Gastrocnemius medialis (tissue), 4 donors: ENCODE measurements around the gene CPED1. TPM values are rescaled to one million over a fixed set of nuclear protein-coding genes. Genes with fewer than 3 reads are reported as not detected.

ENCODE experiments used
- ATAC-seq, 2 donors: fragments of 150-250 bp; one replicate each; pipeline ENCODE4 v1.9.1; 2016
- DNase-seq, 2 donors: peaks; one replicate each; pipeline ENCODE4 v3.0.0-alpha.2; 2019
- H3K27ac ChIP-seq, 4 donors: fragments of 200-600 bp; sonication (generic); 1 replicate in 1 of 4; 2 replicates in 3 of 4; pipeline ENCODE4 v1.5.1; 2016 to 2018; ENCODE audit warnings: mild to moderate bottlenecking in 2 of 4, moderate library complexity in 1 of 4
- H3K27me3 ChIP-seq, 3 donors: fragments of 200-600 bp; sonication (generic) in 2 of 3; 1 replicate in 1 of 3; 2 replicates in 2 of 3; pipeline versions ENCODE4 v1.5.1 to v1.6.0; 2016 to 2019; ENCODE audit warnings: mild to moderate bottlenecking in 1 of 3, moderate library complexity in 1 of 3
- H3K36me3 ChIP-seq, 2 donors: fragments of 200-600 bp; sonication (generic) in 1 of 2; one replicate each; pipeline ENCODE4 v1.5.1; 2017 to 2018
- H3K4me1 ChIP-seq, 2 donors: fragments of 200-600 bp; sonication (generic) in 1 of 2; one replicate each; pipeline ENCODE4 v1.5.1; 2016 to 2017; ENCODE audit warnings: mild to moderate bottlenecking in 2 of 2
- H3K4me3 ChIP-seq, 4 donors: fragments of 200-600 bp; sonication (generic) in 3 of 4; 1 replicate in 1 of 4; 2 replicates in 3 of 4; pipeline ENCODE4 v1.5.1; 2016 to 2019; ENCODE audit warnings: mild to moderate bottlenecking in 2 of 4
- H3K9me3 ChIP-seq, 3 donors: fragments of 200-600 bp; sonication (generic) in 2 of 3; 1 replicate in 1 of 3; 2 replicates in 2 of 3; pipeline ENCODE4 v1.5.1; 2016 to 2019
- POLR2A ChIP-seq, 2 donors: fragments of 450-650 bp; IDR thresholded peaks; one replicate each; pipeline ENCODE4 v1.6.1; 2017; ENCODE audit warnings: antibody characterized with exemption in 2 of 2, mild to moderate bottlenecking in 2 of 2, moderate library complexity in 2 of 2
- in situ Hi-C, 4 donors: fragments of 200-750 bp; cut with MboI; loops; one replicate each; pipeline versions ENCODE4 v1.15.0 to v1.8.0; 2017; ENCODE audit warnings: low sequenced_read_pairs in 4 of 4
- intact Hi-C: fragments of 100-400 bp; cut with DNase I; formaldehyde crosslinking; loops from one replicate; pipeline ENCODE4 v1.15.1; 2023; ENCODE audit warnings: low total_unique reads
- total RNA-seq, 4 donors: library from RNA; depleted of rRNA; stranded (reverse); fragments of >200 nt; gene quantifications; one replicate each; pipeline versions ENCODE4 v1.1.0 to v1.2.3, GENCODE V29; 2016
- TF ChIP-seq, protein P1 (sequence below), 5 experiments: fragments of 450-650 bp in 3 of 5; fragments of 200-600 bp in 2 of 5; sonication (generic) in 2 of 5; IDR thresholded peaks in 4 of 5; conservative IDR thresholded peaks in 1 of 5; 1 replicate in 4 of 5; 2 replicates in 1 of 5; pipeline ENCODE4 v1.5.1; 2016 to 2019; ENCODE audit warnings: antibody characterized with exemption in 5 of 5, mild to moderate bottlenecking in 3 of 5, moderate library complexity in 3 of 5

Gene CPED1
- total RNA-seq, 4 donors from 2014 or later: 4.8 to 35.5 (median 34.1) TPM

DNA sequence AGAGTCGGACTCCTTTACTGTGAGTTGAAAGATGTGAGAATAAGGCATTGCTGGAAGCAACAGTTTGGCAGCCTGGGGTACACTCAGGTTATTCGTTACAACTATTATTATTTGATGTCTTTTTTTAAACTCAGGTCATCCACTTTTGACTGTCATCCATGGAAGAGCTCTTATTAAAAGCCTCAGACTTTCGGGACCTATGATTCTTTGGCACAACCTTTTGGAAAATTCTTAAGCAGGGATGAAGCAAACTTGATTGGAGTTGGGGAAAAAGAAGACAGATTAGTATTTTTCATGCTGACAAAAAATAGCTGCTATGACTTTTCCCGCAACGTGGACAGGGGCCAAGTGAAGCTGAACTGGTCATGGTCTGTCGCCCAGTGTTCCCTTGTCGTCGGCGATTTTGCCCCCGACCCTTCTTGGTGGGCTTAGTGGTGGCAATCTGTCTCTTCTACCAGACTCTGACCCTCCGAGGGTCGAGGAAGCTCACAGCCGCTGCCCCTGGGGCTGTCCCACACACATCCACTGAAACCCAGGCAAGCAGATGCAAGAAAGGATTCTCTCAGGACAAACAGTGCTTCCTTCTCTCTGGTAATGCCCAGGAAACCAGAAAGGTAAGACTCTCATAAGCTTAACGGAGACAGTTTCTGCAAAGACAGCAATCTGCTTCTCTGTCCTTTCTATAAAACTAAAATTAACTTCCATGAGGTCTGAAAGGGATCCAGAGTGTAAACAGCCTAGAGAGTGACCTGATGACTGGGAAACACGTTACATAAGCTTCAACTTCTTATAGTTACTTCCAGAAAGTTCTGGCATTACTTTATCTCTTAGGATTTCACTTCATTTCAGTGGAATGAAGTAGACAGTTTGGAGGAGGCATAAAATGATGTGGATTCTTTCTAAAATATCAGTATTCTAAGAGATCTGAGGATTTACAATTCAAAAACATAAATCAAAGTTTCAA, 1.0 kb downstream of the CPED1 start:
- Histone ChIP-seq H3K27me3 (no peaks in the 10 kb centered on the region), H3K9me3 (no peaks in the 10 kb centered on the region), H3K27ac (peak overlapping the region; percentile 91 to 98 (median 94)), H3K4me3 (peak overlapping the region; percentile 65 to 72 (median 66)), H3K36me3 (no peaks in the 10 kb centered on the region), H3K4me1 (peaks cover 22 to 35% of the 10 kb centered on the region in 2 donors)
- DNase-seq: peak in 1 of 2 donors; percentile 35
- TF ChIP-seq, protein P1, sequence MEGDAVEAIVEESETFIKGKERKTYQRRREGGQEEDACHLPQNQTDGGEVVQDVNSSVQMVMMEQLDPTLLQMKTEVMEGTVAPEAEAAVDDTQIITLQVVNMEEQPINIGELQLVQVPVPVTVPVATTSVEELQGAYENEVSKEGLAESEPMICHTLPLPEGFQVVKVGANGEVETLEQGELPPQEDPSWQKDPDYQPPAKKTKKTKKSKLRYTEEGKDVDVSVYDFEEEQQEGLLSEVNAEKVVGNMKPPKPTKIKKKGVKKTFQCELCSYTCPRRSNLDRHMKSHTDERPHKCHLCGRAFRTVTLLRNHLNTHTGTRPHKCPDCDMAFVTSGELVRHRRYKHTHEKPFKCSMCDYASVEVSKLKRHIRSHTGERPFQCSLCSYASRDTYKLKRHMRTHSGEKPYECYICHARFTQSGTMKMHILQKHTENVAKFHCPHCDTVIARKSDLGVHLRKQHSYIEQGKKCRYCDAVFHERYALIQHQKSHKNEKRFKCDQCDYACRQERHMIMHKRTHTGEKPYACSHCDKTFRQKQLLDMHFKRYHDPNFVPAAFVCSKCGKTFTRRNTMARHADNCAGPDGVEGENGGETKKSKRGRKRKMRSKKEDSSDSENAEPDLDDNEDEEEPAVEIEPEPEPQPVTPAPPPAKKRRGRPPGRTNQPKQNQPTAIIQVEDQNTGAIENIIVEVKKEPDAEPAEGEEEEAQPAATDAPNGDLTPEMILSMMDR (IDR thresholded peaks at IDR 0.05 in 4 of 5, conservative IDR thresholded peaks at IDR 0.05 in 1 of 5): no peak
- peak; percentile 23 to 89 for TF ChIP-seq POLR2A (IDR thresholded peaks at IDR 0.05)
- peak; percentile 52 to 65 for ATAC-seq
- intact Hi-C loops (loop anchor here (2.0 to 10.0 kb wide), 2 partner anchors 39 to 205 kb away; partner anchors contain the start of gene ING3), in situ Hi-C loops (loop anchor here (5.0 to 10.0 kb wide), 3 partner anchors 85 to 115 kb away; no protein-coding TSS in a partner anchor)

DNA sequence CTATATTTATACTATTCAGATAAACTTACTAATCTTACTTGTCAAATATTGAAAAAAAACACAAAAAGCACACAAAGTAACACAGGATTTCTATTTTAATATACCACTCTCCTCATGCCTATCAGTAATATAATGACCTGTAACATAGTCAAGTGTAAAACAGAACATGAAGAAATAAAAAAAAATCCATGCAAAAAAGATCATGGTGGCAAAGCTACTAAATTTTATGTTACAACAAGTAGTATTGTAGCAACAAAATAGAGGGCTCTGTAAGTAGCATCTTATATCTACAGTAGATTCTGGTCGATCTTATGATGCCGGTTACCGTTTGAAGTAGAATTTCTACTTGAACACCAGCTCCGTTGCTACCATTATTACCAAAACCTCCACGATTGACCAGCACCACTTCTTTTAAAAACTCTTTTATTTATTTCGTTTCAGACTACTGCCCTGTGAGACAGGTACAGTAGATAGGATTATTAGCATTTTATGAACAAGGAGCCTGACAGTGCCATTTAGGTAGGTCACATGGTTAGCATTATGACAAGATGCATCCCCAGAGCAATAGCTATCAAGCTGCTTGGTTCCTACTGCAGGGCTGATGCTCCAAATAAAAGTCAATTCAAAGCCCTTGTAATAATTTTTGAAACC, 2.1 kb downstream of the CPED1 start:
- intact Hi-C loops (loop anchor here (10.0 kb wide), 1 partner anchor 204 kb away; no protein-coding TSS in a partner anchor), in situ Hi-C loops (loop anchor here in 2 of 4 donors (5.0 to 10.0 kb wide), 2 partner anchors 84 to 92 kb away; no protein-coding TSS in a partner anchor)
- no peak for DNase-seq
- no peak for ATAC-seq
- Histone ChIP-seq H3K4me3 (peak overlapping the region; percentile 65 to 72 (median 66)), H3K27ac (peak overlapping the region; percentile 91 to 98 (median 94)), H3K9me3 (no peaks in the 10 kb centered on the region), H3K36me3 (no peaks in the 10 kb centered on the region), H3K4me1 (peaks cover 25 to 42% of the 10 kb centered on the region in 2 donors), H3K27me3 (no peaks in the 10 kb centered on the region)
- TF ChIP-seq, protein P1 (IDR thresholded peaks at IDR 0.05 in 4 of 5, conservative IDR thresholded peaks at IDR 0.05 in 1 of 5): no peak
- TF ChIP-seq POLR2A (IDR thresholded peaks at IDR 0.05): no peak

DNA sequence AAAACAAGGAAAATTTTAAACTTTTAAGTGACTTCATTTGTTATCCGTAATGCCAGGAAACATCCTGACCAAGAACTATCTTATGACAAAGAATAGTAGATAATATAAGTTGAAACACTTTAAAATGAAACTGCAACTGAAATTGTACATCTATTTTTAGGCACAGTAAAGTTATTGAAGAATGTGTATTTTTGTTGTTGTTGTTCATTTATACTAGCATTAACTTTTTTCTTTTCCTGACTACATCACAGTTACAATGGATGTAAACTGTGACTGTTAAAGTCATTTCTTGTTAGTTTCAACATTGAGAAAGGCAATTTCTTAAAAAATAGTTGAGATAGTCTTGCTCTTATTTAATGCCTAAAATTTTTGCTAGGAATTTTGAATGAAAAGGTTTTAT, 2.6 kb downstream of the CPED1 start:
- peak overlapping the region; percentile 91 to 98 (median 94) for H3K27ac ChIP-seq

DNA sequence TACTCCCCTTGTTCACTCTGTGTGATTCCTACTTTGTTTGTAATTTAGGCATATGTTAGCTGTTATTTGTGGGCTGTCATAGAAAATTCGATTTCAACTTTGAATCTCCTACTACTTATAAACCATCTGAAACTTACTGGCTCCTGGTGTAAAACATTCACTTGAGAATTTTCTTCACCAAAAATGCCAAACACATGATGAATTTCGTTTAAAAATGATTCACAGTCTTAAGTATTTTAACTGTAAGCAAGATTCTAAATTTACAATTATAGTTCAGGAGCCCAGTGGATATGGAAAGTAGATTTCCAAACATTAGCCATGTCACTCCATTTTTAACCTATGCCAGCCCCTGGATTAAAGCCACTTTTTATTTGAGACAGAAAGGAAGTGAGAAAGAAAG, 3.1 kb downstream of the CPED1 start:
- no peaks in the 10 kb centered on the region for H3K9me3 ChIP-seq
- TF ChIP-seq POLR2A (IDR thresholded peaks at IDR 0.05): no peak
- TF ChIP-seq, protein P1 (IDR thresholded peaks at IDR 0.05 in 4 of 5, conservative IDR thresholded peaks at IDR 0.05 in 1 of 5): no peak
- H3K27me3 ChIP-seq: no peaks in the 10 kb centered on the region
- H3K4me1 ChIP-seq: peaks cover 35 to 51% of the 10 kb centered on the region in 2 donors
- ATAC-seq: no peak
- peak overlapping the region; percentile 65 to 72 (median 66) for H3K4me3 ChIP-seq
- no peaks in the 10 kb centered on the region for H3K36me3 ChIP-seq
- peak overlapping the region; percentile 91 to 98 (median 94) for H3K27ac ChIP-seq
- intact Hi-C loops: loop anchor here (10.0 kb wide), 1 partner anchor 203 kb away; no protein-coding TSS in a partner anchor
- in situ Hi-C loops: loop anchor here in 2 of 4 donors (5.0 to 10.0 kb wide), 2 partner anchors 83 to 91 kb away; no protein-coding TSS in a partner anchor
- no peak for DNase-seq

More for the DNA sequence above, 2.6 kb downstream of the CPED1 start:
- Histone ChIP-seq H3K36me3 (no peaks in the 10 kb centered on the region), H3K4me3 (peak overlapping the region; percentile 65 to 72 (median 66)), H3K9me3 (no peaks in the 10 kb centered on the region), H3K4me1 (peaks cover 30 to 48% of the 10 kb centered on the region in 2 donors), H3K27me3 (no peaks in the 10 kb centered on the region)
- ATAC-seq (no peak), DNase-seq (no peak)
- TF ChIP-seq, protein P1 (IDR thresholded peaks at IDR 0.05 in 4 of 5, conservative IDR thresholded peaks at IDR 0.05 in 1 of 5): no peak
- TF ChIP-seq POLR2A (IDR thresholded peaks at IDR 0.05): no peak
- intact Hi-C loops: loop anchor here (10.0 kb wide), 1 partner anchor 204 kb away; no protein-coding TSS in a partner anchor
- in situ Hi-C loops: loop anchor here in 2 of 4 donors (5.0 to 10.0 kb wide), 2 partner anchors 84 to 91 kb away; no protein-coding TSS in a partner anchor
